ENCODE data around the gene MIF4GD.

Gene MIF4GD

DNA sequence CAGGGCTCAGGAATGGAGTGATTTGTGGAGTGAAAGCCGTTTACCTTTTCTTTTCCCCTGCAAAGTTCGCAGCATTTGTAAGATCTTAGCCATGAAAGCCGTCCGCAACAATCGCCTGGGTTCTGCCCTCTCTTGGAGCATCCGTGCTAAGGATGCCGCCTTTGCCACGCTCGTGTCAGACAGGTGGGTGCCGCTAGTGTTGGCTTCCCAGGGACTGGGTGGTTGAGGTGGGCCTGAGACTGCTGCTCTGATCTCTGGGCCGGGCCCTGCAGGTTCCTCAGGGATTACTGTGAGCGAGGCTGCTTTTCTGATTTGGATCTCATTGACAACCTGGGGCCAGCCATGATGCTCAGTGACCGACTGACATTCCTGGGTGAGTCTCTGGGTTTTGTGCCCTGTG, 38.2 kb downstream of the MIF4GD start:
- no peak for DNase-seq (ENCODE audit: low spot score)

DNA sequence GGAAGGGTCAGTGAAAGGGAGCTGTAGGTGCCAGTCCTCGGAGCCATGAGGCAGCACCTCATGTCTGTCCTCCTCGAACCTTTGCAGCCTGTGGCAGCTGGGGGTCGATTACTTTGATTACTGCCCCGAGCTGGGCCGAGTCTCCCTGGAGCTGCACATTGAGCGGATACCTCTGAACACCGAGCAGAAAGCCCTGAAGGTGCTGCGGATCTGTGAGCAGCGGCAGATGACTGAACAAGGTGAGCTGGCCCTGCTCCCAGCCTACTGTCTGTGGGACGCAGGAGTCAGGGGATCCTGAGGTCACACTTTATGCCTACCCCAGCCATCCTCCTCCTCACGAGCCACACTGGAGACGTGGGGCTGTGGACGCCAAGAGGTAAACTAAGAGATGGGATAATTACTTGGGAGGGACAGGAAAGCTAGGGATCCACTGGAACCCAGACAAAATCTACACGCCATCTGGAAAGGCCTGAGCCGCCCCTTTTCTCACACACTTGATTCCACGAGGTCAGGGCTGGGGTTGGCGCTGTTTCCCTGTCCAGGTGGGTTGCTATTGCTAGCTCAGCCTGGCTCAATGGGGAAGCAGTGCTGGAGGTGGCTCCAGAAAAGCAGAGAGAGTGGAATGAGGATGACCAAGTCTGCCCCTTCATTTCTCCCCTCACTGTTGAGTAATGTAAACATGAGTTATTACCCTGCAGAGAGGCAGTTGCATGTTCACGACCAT, 39.1 kb downstream of the MIF4GD start:
- DNase-seq (ENCODE audit: low spot score): no peak

DNA sequence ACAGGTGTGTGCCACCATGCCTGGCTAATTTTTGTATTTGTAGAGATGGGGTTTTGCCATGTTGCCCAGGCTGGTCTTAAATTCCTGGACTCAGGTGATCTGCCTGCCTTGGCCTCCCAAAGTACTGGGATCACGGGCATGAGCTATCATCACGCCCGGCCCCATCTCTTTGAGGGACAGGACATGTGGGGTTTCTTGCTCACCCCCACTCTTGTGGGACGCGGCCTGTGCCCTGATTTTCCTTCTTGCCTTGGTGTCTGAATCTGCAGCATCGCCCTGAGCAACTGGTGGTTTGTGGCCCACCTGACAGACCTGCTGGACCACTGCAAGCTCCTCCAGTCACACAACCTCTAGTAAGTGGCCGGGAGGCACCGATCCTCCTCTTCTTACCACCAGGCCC, 40.0 kb downstream of the MIF4GD start:
- DNase-seq (ENCODE audit: low spot score): no peak

DNA sequence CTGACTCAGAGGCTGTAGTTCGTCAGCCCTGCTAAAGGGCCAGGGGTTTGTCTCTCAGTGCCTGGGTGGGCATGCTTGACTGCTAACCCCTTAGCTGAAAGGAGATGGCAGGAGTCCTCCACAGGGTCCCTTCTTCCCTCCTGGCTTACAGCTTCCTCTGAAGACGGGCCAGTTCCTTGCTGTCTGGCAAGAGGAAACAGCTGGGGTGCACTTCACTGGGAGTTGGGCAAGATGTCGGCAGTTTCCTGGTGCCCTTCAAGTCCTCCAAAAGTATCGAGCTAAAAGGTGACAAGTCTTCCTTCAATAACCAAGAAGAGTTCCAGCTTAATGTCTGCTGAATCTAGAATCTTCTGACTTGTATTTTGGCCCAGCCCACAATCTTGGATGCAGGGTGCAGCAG, 42.2 kb downstream of the MIF4GD start:
- no peak for DNase-seq (ENCODE audit: low spot score)

- DNase-seq (ENCODE audit: low spot score): no peak
These were observed 42.7 kb downstream of the MIF4GD start for GRCh38 chr17:75228305-75228704.

GRCh38 chr17:75227729-75228128, 43.3 kb downstream of the MIF4GD start:
- no peak for DNase-seq (ENCODE audit: low spot score)

DNA sequence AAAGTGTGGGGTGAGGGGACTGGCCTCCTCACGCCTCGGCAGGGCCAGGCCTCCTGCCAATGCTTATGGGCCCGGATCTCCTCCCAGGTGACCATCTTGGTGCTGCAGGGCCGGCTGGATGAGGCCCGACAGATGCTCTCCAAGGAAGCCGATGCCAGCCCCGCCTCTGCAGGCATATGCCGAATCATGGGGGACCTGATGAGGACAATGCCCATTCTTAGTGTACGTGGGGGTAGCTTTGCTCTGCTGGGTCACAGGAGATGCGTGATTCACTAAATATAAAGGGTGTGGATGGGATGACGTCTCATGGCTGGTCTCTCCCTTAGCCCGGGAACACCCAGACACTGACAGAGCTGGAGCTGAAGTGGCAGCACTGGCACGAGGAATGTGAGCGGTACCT, 46.0 kb downstream of the MIF4GD start:
- DNase-seq (ENCODE audit: low spot score): no peak

DNA sequence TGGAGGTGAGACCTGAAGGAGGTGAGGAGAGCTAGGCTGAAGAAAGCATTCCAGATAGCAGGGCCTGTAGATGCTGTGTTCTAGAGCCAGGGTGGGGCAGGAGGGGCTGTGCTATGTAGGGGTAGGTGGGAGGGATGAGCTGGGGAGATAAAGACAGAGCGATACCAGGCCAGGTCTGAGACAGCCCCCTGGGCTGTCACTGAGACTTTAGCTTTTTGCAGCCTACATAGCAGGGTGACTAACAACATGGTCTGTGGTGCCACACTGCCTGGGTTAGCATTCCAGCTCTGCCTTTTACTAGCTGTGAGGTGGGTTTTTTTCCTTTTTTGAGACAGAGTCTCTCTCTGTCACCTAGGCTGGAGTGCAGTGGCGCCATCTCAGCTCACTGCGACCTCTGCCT, 51.2 kb downstream of the MIF4GD start:
- no peak for DNase-seq (ENCODE audit: low spot score)

DNA sequence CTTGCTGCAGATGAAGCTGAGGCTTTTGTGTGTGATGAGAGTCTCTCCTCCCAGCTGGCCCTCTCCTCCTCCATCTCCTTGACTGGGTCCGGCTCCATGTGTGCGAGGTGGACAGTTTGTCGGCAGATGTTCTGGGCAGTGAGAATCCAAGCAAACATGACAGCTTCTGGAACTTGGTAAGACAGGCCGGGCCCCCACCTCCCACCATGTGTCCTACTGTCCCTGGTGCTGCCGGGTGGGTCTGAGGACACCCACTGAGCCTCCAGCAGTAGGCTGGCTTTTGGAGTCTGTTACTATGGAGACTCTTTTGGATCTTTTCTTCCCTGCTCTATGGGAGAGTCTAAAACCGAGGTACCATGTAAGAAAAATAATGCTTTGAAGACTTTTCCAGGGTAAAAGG, 52.9 kb downstream of the MIF4GD start:
- DNase-seq (ENCODE audit: low spot score): no peak
